Kidney epithelial cell (primary cell): ENCODE data around the gene TUBGCP3. TPM values are rescaled to one million over a fixed set of nuclear protein-coding genes. Genes with fewer than 3 reads are reported as not detected.
"Not testable (repeated sequence)": the region's sequence is repeated elsewhere in the genome, so short reads cannot be mapped to it uniquely, and the experiment has no call there.

Experiments
- DNase-seq: peaks from one replicate; pipeline ENCODE4 v3.0.0-alpha.2; 2010; ENCODE audit warnings: low read depth
- H3K27me3 ChIP-seq: 2 replicates; pipeline ENCODE4 v1.6.0; 2011; ENCODE audit warnings: low read length; ENCODE audit not compliant: control insufficient read depth, insufficient read depth
- H3K36me3 ChIP-seq: 2 replicates; pipeline ENCODE4 v1.5.1; 2011; ENCODE audit warnings: low read length; ENCODE audit not compliant: control insufficient read depth, insufficient read depth
- H3K4me3 ChIP-seq: 2 replicates; pipeline ENCODE4 v1.5.1; 2011; ENCODE audit warnings: low read depth, mild to moderate bottlenecking, control low read depth, low read length
- CTCF ChIP-seq: IDR thresholded peaks from 2 replicates; pipeline ENCODE4 v1.5.1; 2011; ENCODE audit warnings: mild to moderate bottlenecking, moderate library complexity, low read length, control low read depth, inconsistent platforms; ENCODE audit not compliant: insufficient read depth, poor library complexity, severe bottlenecking
- total RNA-seq: library from RNA; depleted of rRNA; stranded (reverse); fragments of >200 nt; gene quantifications from 2 replicates; pipeline ENCODE4 v1.2.3, GENCODE V29; 2015

Gene TUBGCP3
- total RNA-seq, 1 donor from 2014 or later, result 18.0 TPM

GRCh38 chr13:112629161-112629560 is 41.2 kb upstream of the TUBGCP3 start:
- TF ChIP-seq CTCF, result no peak
- Histone ChIP-seq H3K27me3 (peaks cover 10% of the 10 kb centered on the region), H3K4me3 (no peak overlapping the region), H3K36me3 (no peaks in the 10 kb centered on the region)
- no peak for DNase-seq

DNA sequence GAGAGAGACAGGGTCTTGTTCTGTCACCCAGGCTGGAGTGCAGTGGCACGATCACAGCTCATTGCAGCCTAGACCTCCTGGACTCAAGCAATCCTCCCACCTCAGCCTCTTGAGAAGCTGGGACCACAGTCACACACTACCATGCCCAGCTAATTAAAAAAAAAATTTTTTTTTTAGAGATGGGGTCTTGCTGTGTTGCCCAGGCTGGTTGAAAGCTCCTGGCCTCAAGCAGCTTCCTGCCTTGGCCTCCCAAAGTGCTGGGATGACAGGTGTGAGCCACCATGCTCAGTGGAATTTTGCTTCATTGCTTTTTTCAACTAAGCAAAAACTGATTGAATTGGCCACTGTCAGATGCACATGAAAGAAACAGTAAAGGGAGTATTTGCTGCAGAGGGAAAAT is 39.7 kb upstream of the TUBGCP3 start:
- H3K4me3 ChIP-seq, DNase-seq, H3K36me3 ChIP-seq: not testable (repeated sequence)
- H3K27me3 ChIP-seq, result peaks cover 10% of the 10 kb centered on the region

DNA sequence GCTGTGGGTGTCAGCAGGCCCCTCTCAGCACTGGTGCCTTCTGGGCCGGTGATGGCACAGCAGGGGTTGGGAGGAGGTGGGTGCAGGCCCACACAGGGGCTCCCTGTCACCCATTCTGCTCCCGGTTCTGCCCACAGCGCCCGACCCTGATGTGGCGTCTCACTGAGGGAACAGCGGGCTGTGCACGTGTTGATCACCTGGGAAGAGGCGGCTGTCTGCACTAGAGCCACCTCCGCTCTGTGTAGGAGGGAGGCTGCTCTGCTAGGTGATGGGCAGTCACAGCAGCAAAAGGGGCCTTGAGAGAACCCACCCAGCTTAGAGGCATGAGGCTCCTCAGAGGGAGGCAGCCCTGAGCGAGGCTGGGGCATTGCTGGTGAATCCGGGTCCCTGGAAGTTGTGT is 39.2 kb upstream of the TUBGCP3 start:
- H3K36me3 ChIP-seq, result no peaks in the 10 kb centered on the region
- no peak for TF ChIP-seq CTCF
- DNase-seq, result no peak
- H3K4me3 ChIP-seq, result no peak overlapping the region
- peaks cover 10% of the 10 kb centered on the region for H3K27me3 ChIP-seq

DNA sequence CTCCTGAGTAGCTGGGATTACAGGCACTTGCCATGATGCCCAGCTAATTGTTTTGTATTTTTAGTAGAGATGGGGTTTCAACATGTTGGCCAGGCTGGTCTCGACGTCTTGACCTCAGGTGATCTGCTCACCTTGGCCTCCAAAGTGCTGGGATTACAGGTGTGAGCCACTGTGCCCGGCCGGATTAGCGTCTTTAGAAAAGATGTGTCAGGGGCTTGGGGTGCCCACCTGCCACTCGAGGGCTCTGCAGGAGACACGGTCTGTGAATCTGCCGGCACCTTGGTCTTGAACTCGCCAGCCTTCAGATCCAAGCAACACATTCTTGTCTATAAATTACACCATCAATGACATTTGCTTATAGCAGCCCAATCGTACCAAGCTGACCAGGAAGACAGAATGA is 38.8 kb upstream of the TUBGCP3 start:
- no peak for DNase-seq
- TF ChIP-seq CTCF, result no peak
- no peaks in the 10 kb centered on the region for H3K36me3 ChIP-seq
- peaks cover 10% of the 10 kb centered on the region for H3K27me3 ChIP-seq
- H3K4me3 ChIP-seq, result no peak overlapping the region

- DNase-seq, result no peak
- H3K4me3 ChIP-seq, result no peak overlapping the region
- TF ChIP-seq CTCF, result no peak
- peaks cover 10% of the 10 kb centered on the region for H3K27me3 ChIP-seq
- H3K36me3 ChIP-seq, result no peaks in the 10 kb centered on the region
Measured at GRCh38 chr13:112626124-112626523, 38.2 kb upstream of the TUBGCP3 start.

DNA sequence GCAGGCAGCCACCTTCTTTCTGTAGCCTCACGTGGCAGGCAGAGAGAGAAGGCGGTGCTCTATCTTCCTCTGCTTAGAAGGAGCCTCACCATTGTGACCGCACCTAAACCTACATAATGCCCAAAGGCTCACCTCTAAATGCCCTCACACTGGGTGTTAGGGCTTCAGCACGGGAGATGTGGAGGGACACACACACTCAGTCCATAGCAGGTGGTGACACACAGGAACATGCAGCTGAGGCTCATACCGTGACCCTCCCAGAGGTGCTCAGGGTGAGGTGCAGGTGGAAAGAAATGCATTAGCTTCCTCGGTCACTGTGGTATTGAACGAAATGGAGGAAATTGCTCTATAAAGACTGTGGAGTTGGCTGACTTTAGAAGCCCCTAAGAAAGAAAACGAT is 37.7 kb upstream of the TUBGCP3 start:
- Histone ChIP-seq H3K27me3 (peaks cover 10% of the 10 kb centered on the region), H3K36me3 (no peaks in the 10 kb centered on the region), H3K4me3 (no peak overlapping the region)
- no peak for DNase-seq
- TF ChIP-seq CTCF, result no peak
